ENCODE data around the gene B3GALT4. TPM values are rescaled to one million over a fixed set of nuclear protein-coding genes. Genes with fewer than 3 reads are reported as not detected.

The B3GALT4 gene
- total RNA-seq, 1 donor: 4.3 TPM

GRCh38 chr6:33304216-33304615 lies 27.3 kb downstream of the B3GALT4 start:
- Histone ChIP-seq H3K27me3 (ENCODE audit: insufficient read depth, low read length) (no peaks in the 10 kb centered on the region), H2AFZ (ENCODE audit: low read length) (no peak overlapping the region), H3K4me1 (ENCODE audit: insufficient read depth, low read length) (no peaks in the 10 kb centered on the region), H3K27ac (ENCODE audit: low read depth, low read length) (no peak overlapping the region), H3K36me3 (ENCODE audit: insufficient read depth, low read length) (peaks cover 30% of the 10 kb centered on the region), H3K4me3 (ENCODE audit: insufficient read depth, low read length) (no peak overlapping the region), H3K79me2 (ENCODE audit: insufficient read depth, low read length) (peaks cover 62% of the 10 kb centered on the region), H4K20me1 (ENCODE audit: insufficient read depth, low read length) (peaks cover 12% of the 10 kb centered on the region), H3K4me2 (ENCODE audit: insufficient read depth, low read length) (no peak overlapping the region), H3K9me3 (ENCODE audit: low read depth, low read length) (no peaks in the 10 kb centered on the region)
- TF ChIP-seq CTCF (IDR thresholded peaks at IDR 0.05; ENCODE audit: extremely low read depth, low read depth, low read length): no peak
- no peak for DNase-seq (ENCODE audit: insufficient read length, low spot score, missing footprints)

GRCh38 chr6:33305052-33305451 lies 28.1 kb downstream of the B3GALT4 start:
- no peak overlapping the region for H3K27ac ChIP-seq (ENCODE audit: low read depth, low read length)
- H3K79me2 ChIP-seq (ENCODE audit: insufficient read depth, low read length): peaks cover 65% of the 10 kb centered on the region
- TF ChIP-seq CTCF (IDR thresholded peaks at IDR 0.05; ENCODE audit: extremely low read depth, low read depth, low read length): no peak
- H3K4me2 ChIP-seq (ENCODE audit: insufficient read depth, low read length): no peak overlapping the region
- no peaks in the 10 kb centered on the region for H3K4me1 ChIP-seq (ENCODE audit: insufficient read depth, low read length)
- peaks cover 30% of the 10 kb centered on the region for H3K36me3 ChIP-seq (ENCODE audit: insufficient read depth, low read length)
- peak; percentile 4 for DNase-seq (ENCODE audit: insufficient read length, low spot score, missing footprints)
- no peaks in the 10 kb centered on the region for H3K9me3 ChIP-seq (ENCODE audit: low read depth, low read length)
- H3K4me3 ChIP-seq (ENCODE audit: insufficient read depth, low read length): no peak overlapping the region
- no peak overlapping the region for H2AFZ ChIP-seq (ENCODE audit: low read length)
- H3K27me3 ChIP-seq (ENCODE audit: insufficient read depth, low read length): no peaks in the 10 kb centered on the region
- H4K20me1 ChIP-seq (ENCODE audit: insufficient read depth, low read length): peaks cover 12% of the 10 kb centered on the region

- Histone ChIP-seq H3K4me3 (ENCODE audit: insufficient read depth, low read length) (no peak overlapping the region), H3K79me2 (ENCODE audit: insufficient read depth, low read length) (peaks cover 68% of the 10 kb centered on the region), H3K4me1 (ENCODE audit: insufficient read depth, low read length) (no peaks in the 10 kb centered on the region), H3K27ac (ENCODE audit: low read depth, low read length) (no peak overlapping the region), H4K20me1 (ENCODE audit: insufficient read depth, low read length) (peaks cover 18% of the 10 kb centered on the region), H2AFZ (ENCODE audit: low read length) (no peak overlapping the region), H3K27me3 (ENCODE audit: insufficient read depth, low read length) (no peaks in the 10 kb centered on the region), H3K4me2 (ENCODE audit: insufficient read depth, low read length) (no peak overlapping the region), H3K9me3 (ENCODE audit: low read depth, low read length) (no peaks in the 10 kb centered on the region), H3K36me3 (ENCODE audit: insufficient read depth, low read length) (peaks cover 33% of the 10 kb centered on the region)
- peak; percentile 44 for DNase-seq (ENCODE audit: insufficient read length, low spot score, missing footprints)
- TF ChIP-seq CTCF (IDR thresholded peaks at IDR 0.05; ENCODE audit: extremely low read depth, low read depth, low read length): no peak
Observed at GRCh38 chr6:33306356-33306755, 29.4 kb downstream of the B3GALT4 start.

GRCh38 chr6:33312361-33313104 lies 35.6 kb downstream of the B3GALT4 start:
- H3K79me2 ChIP-seq (ENCODE audit: insufficient read depth, low read length): peaks cover 63% of the 10 kb centered on the region
- peak overlapping the region; percentile 87 for H3K4me2 ChIP-seq (ENCODE audit: insufficient read depth, low read length)
- H3K4me3 ChIP-seq (ENCODE audit: insufficient read depth, low read length): peak overlapping the region; percentile 99
- H3K27me3 ChIP-seq (ENCODE audit: insufficient read depth, low read length): no peaks in the 10 kb centered on the region
- H3K36me3 ChIP-seq (ENCODE audit: insufficient read depth, low read length): peaks cover 7% of the 10 kb centered on the region
- H4K20me1 ChIP-seq (ENCODE audit: insufficient read depth, low read length): peaks cover 27% of the 10 kb centered on the region
- no peaks in the 10 kb centered on the region for H3K9me3 ChIP-seq (ENCODE audit: low read depth, low read length)
- no peak for TF ChIP-seq CTCF (IDR thresholded peaks at IDR 0.05; ENCODE audit: extremely low read depth, low read depth, low read length)
- H3K4me1 ChIP-seq (ENCODE audit: insufficient read depth, low read length): peaks cover 22% of the 10 kb centered on the region
- H3K27ac ChIP-seq (ENCODE audit: low read depth, low read length): peak overlapping the region; percentile 95
- DNase-seq (ENCODE audit: insufficient read length, low spot score, missing footprints): peak; percentile 86
- no peak overlapping the region for H2AFZ ChIP-seq (ENCODE audit: low read length)

All from osteoblast (primary cell).